ENCODE measurements around the gene ANXA3.

DNA sequence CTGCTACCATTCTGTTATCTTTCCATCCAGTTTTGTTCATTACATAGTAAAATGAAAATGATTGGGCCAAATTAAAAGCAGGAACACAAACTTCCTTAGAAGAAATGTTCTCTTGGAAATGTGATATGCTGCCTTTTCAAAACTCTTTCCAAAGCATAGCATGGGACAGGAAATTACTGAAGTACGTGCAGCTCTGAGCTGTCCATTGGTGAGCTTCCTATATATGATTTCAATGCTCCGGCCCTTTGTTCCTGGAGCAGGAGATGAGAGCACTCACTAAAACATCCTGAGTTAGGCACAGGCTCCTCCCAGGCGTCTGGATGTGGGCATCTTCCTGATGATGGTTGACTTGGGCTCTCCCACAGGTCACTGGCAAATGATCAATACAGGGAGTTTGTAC is 33.0 kb upstream of the ANXA3 start:
- no peak for TF ChIP-seq POLR2A (IDR thresholded peaks at IDR 0.05; ENCODE audit: low read length)
- TF ChIP-seq GATA1 (IDR thresholded peaks at IDR 0.05; ENCODE audit: low read depth, low read length), result no peak

All from erythroblast (primary cell).